Fibroblast of lung (primary cell): ENCODE measurements around the gene COL15A1.

ENCODE experiments used
- CTCF ChIP-seq, 2 donors: IDR thresholded peaks in 1 of 2; conservative IDR thresholded peaks in 1 of 2; 1 replicate in 1 of 2; 2 replicates in 1 of 2; pipeline ENCODE4 v1.5.1; 2011 to 2012; ENCODE audit warnings: low read length in 2 of 2, control low read depth in 1 of 2, inconsistent platforms in 1 of 2, low read depth in 1 of 2, mild to moderate bottlenecking in 1 of 2
- EZH2 ChIP-seq: IDR thresholded peaks from 2 replicates; pipeline ENCODE4 v1.5.1; 2012; ENCODE audit warnings: low read length, control low read depth, mild to moderate bottlenecking; ENCODE audit errors: missing control alignments

GRCh38 chr9:99101271-99101670 is 157.6 kb downstream of the COL15A1 start:
- TF ChIP-seq CTCF (conservative IDR thresholded peaks at IDR 0.05 in 1 of 2, IDR thresholded peaks at IDR 0.05 in 1 of 2; ENCODE audit: low read depth in 1 of 2, low read length in 2 of 2) (no peak), EZH2 (no peak)
